GM19035 (cell line): ENCODE results near the gene FOXRED2.
"Not testable (repeated sequence)": the region's sequence is repeated elsewhere in the genome, so short reads cannot be mapped to it uniquely, and the experiment has no call there.

Source experiments
- ATAC-seq: cut with Tn5 transposase; IDR thresholded peaks from one replicate; pipeline ENCODE4 v1.9.1; 2021; ENCODE audit not compliant: unreplicated experiment

The FOXRED2 gene

DNA sequence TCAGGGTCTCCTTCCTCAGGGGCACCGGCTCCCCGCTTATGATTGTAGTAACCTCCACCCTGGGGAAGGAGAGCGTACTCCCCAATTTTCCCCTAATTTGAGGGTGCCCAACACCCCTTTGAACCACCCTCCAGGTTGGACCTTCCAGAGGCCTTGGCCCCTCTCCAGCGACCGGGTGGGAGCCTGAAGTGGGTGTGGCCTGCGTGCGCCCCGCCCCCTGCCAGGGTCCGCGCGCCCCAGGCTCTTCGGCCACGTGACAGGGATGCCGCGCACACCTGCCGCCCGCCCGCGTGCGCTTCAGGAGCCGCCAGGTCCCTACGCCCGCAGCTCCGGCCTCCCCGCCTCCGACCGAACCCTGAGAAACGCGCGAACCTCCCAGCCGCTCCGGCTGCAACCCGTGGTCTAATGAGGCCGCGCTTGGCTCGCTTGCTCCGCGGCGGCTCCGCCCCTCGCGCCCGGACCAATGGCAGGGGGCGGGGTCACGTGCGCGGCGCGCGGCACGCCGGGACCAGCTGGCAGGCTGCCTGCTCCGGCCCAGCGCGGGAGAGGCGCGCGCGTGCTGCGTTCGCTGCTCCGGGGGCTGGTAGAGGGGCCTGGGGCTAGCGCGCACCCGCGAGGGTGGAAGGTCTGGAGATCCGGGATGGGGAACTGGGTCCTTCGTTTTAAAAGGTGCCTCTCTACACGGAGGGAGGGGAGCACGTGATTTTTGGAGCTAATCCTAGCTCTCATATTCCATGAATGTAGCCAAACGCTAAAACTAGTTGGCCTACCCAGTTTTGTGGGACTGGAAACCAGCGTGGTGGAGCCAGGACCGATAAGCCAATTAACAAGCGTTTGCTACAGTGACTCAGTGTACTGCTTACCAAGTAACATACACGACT, at the start of gene FOXRED2:
FOXRED2 (minus strand) TSS at position 404 of the 881 bp plus-strand sequence. CDS start 618 bp downstream, outside the sequence.
- ATAC-seq, result peak; percentile 75

- no peak for ATAC-seq
Measured at GRCh38 chr22:36554098-36554497, 47.3 kb upstream of the FOXRED2 start.

- no peak for ATAC-seq
Measured at GRCh38 chr22:36552289-36552688, 45.4 kb upstream of the FOXRED2 start.

DNA sequence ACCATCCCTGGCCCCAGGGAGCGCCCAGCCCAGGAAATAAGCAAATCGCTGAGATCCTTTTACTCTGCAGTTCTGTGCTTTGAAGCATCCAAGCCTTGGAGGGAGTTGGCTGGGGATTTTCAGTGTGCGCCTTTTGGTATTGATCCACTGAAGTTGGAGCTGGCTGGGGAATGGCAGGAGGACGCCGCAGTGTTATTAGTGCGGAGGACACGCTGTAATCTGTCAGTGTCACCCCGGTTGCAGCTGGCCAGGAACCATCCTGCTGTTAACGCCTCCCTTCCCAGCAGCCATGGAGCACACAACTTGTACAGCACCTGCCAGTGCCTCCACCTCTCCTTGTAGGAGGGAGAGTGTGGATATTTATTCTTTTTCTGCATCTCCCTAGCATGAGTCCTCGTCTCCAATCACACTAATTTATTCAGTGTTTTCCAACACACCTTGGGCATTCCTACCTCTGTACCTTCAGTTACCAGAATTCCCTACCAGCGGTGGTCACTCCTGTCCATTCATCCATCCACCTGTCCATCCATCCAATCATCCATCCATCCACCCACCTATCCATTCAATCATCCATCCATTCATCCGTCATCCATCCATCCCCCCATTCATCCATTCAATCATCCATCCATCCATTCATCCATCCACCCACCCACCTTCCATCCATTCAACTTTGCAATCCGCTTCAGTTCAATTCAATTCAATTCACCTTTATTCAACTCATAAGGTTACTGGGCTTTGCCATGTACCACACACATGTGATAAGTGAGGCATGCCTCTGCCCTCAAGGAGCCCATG, 44.1 kb upstream of the FOXRED2 start:
- ATAC-seq, result no peak

DNA sequence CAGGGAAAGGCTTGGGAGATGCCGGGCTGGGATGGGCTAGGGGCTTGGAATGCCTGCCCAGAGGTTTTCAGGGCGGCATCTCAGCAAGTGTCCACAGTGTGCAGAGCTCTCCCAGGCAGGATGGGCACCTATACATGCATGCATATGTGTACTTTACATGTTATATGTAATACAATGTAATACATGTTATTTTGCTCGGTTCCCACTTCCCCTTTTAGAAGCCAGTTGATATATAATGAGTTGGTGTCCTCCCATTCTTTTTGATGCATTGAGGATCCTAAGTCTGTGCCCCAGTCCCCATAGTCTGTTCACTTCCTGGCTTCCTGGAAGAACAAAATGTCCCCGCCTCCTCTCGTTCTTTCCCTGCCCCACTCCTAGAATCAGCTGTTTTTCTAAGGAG, 42.2 kb upstream of the FOXRED2 start:
- ATAC-seq, result no peak

GRCh38 chr22:36548606-36549005, 41.8 kb upstream of the FOXRED2 start:
- no peak for ATAC-seq

DNA sequence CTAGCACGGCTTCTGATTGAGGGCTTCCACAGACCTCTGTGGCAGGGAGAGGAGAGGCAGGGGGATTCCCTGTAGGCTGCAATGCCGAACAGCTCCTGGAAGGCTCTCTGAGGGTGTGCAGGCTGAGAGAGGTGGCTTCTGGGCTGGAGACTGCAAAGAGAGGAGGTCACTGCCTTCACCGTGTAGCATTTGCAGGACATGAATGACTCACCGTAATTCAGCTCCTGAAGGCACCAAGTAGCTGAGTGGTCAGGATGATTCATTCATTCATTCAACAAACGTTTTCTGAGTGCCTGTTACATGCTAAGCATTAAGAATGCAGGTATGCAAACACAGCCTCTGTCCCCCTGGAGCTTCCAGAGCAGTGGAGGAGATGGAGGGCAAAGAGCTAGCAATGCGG, 40.1 kb upstream of the FOXRED2 start:
- ATAC-seq, result no peak

DNA sequence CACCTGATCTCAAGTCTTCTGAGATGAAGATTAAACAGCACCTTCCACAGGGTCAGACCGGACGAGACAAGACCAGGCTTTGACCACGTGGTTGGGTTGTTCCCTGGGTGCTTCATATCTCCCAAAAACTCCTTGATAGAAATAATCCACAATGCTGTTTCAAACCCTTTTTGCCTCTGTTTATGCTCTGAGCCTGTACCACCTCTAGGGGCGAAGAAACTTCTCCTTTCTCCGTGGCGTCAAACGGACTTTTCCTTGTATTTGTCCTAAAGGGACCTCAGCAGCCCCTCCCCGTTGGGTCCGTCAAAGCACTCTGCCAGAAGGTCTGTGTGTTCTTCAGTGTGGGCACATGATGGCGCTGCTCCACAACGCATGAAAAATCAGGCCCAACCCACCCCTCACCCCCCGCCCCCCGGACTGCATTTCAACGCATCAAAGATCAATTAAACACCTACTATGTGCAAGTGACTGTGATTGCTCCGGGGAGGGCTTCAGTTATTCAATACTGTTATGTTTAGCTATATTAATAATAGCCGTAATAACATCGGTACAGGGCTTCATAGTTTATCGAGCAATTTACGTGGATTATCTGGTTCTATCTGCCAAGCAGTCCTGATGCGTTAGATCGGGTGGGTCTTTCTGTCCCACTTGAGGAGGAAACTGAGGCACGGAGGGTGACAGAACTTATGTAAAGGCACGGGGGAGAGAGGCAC, 39.4 kb upstream of the FOXRED2 start:
- no peak for ATAC-seq

DNA sequence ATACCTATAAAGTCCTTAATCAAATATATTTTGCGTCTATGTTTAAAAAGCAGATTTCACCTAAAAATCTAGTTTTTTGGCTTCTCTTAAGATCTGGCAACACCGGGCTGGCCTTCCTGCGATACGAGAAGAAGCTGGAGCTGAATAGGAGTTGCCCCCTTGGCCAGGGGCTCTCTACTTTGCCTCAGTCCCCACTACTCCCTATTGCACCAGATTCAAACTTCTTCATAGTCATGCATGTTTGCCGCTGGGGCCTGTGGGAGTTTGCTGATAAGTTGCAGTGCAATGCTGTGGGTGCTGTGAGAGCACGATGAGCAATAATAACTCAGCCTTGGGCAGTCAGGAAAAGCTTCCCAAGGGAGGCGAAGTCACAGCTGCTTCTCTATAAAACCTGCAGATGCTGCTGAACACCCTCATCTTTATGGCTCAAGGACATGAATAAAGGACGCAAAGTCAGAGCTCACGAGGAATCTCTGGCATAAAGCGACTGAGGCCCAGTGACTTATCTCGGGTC, 37.3 kb upstream of the FOXRED2 start:
- no peak for ATAC-seq

- ATAC-seq, result no peak
Measured at GRCh38 chr22:36541831-36542411, 35.1 kb upstream of the FOXRED2 start.

DNA sequence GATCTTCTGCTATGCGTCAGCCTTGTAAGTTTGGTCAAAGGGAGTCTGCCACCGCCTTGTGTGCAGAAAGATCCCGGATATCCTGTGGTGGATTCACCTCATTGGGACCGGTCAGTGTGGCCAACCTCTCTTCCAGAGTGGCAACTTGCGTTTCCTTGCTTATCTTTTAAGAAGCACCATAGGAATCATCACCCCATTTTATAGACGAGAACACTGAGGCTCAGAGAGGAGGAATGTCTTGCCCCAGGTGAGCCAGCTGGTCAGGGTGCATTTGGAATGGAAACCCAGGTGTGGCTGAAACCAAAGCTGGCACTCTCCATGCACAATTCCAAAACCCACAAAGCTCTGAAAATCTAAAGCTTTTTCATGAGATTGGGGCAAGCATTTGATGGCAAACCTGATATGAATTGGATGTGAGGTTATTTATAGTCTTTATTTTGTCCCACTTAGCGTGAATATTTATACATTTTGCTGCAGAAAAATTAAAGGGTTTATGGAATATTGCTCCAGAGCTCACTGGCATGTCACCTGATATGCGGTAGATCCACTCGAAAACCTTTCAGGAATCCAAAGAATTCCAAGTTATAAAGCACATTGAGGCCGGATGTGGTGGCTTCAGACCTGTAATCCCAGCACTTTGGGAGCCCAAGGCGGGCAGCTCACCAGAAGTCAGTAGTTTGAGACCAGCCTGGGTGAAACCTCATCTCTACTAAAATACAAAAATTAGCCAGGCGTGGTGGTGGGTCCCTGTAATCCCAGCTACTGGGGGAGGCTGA, 34.2 kb upstream of the FOXRED2 start:
- ATAC-seq, result no peak

- no peak for ATAC-seq
Measured at GRCh38 chr22:36538529-36538928, 31.7 kb upstream of the FOXRED2 start.

GRCh38 chr22:36536717-36537116, 29.9 kb upstream of the FOXRED2 start:
- no peak for ATAC-seq

DNA sequence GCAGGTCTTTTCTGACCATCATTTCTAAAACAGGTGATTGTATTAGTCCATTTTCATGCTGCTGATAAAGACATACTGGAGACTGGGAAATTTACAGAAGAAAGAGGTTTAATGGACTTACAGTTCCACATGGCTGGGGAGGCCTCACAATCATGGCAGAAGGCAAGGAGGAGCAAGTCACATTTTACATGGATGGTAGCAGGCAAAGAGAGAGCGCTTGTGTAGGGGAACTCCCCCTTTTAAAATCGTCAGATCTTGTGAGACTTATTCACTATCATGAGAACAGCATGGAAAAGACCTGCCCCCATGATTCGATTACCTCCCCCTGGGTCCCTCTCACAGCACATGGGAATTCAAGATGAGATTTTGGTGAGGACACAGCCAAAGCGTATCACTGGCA, 26.5 kb upstream of the FOXRED2 start:
- not testable (repeated sequence) for ATAC-seq

- no peak for ATAC-seq
Measured at GRCh38 chr22:36532466-36532865, 25.6 kb upstream of the FOXRED2 start.

DNA sequence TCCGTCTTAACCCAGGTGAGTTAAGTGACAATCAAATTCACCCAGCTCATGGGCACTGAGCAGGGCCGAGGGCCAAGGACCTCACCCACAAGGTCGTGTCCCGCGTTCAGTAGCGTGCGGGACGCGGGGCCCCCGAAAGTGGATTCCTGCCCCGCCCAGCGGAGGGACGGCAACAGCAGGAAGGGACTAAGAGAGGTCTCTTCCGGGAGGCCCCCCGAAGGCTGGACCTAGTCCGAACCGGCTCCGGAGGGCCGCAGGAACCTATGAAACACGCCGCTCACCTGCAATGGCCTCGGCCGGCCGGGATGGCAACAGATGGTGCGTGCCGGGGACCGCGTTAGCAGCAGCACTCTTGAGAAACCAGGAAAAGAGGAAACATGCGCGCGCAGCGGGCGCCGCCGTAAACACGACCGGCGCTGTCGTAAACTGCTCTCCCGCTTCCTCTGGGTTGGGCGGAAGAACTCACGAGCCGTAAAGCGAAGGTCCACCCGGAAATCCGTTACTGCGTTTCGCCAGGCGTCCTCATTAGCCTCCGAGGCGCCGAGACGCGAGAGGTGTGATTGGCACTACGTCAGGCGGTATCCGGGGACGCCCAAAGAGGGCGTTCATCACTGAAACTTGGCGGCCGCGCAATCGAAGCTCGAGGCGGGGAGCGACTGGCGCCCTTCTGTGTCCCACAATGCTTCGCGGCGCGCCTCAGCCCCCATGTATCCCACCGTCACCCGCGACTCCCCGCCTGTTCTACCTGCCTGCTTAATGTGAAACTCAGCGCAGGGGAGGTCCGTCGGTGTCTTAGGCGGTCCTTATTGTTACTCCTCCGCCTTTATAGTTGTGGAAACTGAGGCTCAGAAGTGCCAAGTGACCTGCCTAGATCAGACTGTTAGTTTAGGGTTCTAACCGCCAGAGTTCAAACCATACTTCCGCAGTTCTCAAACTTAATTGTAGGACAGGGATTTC, 22.2 kb upstream of the FOXRED2 start, which contains the start of gene EIF3D:
EIF3D (minus strand) TSS at position 372 of the 957 bp plus-strand sequence. CDS start 3,045 bp downstream, outside the sequence.
- peak; percentile 95 for ATAC-seq

- no peak for ATAC-seq
Measured at GRCh38 chr22:36528341-36528740, 21.5 kb upstream of the FOXRED2 start.

DNA sequence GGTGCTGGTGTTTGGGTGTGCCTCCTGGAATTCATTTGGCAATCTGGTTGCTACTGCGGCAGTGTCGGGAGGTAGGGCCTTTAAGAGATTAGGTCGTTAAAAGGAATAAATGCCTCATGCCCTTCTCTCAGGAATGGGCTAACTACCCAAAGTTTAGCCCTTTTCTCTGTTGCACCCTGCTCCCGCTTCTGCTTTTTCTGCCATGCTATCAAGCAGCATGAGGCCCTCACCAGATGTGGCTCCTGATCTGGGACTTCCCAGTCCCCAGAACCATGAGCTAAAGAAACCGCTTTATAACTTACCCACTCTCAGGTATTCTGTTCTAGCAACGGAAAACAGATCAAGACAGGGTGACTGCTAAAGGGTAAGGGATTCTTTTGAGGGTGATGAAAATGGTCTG, 15.8 kb upstream of the FOXRED2 start:
- no peak for ATAC-seq

DNA sequence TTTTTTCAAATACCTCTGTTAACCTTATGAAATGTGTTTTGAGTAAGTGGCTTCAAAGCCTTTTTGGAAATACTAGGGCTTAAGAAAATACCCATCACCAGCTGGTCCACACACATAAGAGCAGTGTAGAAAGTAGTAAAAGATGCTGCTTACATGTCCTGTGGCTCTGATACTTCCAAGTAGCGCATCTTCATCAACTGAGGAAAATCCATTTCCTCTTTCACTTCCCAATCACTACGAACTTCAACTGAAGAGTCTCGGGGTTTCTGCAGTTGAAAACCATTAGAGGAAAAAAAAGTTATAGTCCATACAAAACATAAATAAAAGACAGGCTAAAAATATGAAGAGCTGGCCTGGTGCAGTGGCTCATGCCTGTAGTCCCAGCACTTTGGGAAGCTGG, 13.6 kb upstream of the FOXRED2 start:
- ATAC-seq, result no peak
